ENCODE results near the gene DFFB. TPM values are rescaled to one million over a fixed set of nuclear protein-coding genes. Genes with fewer than 3 reads are reported as not detected.

Gene DFFB
- total and polyA plus RNA-seq, 2 of the 13 experiments (the other 11 are each of a cell fraction or from before 2014, with no cell fraction given): 4.6 to 9.3 TPM

GRCh38 chr1:3904006-3904842 is 46.9 kb downstream of the DFFB start:
- no peak for DNase-seq (ENCODE audit: low spot score)
- H4K20me1 ChIP-seq (ENCODE audit: insufficient read depth, low read length): no peaks in the 10 kb centered on the region
- no TSS peak for BruUV-seq (replicated peaks)
- H3K27me3 ChIP-seq (ENCODE audit: control insufficient read depth in 1 of 2, insufficient read depth in 2 of 2, low read length in 2 of 2): no peaks in the 10 kb centered on the region; a peak in 1 of 5 replicates
- H3K36me3 ChIP-seq (replicated peaks in 1 of 2; ENCODE audit: control insufficient read depth in 1 of 2, insufficient read depth in 2 of 2, low read length in 2 of 2): no peaks in the 10 kb centered on the region
- in situ Hi-C loops (cut with HindIII; ENCODE audit: extremely low pct_ligation_motif_present, low pct_unique_long_range_greater_than_20kb) (loop anchor here (25.0 kb wide), 1 partner anchor 158 kb away; no protein-coding TSS in a partner anchor), intact Hi-C loops (cut with micrococcal nuclease; ENCODE audit: unreplicated experiment) (loop anchor here (10.0 kb wide), 1 partner anchor 129 kb away; the partner anchor contains the start of gene SMIM1)
- H3K9ac ChIP-seq (ENCODE audit: insufficient read depth, low read depth, low read length): no peak overlapping the region
- no peak overlapping the region for H2AFZ ChIP-seq (ENCODE audit: low read length)
- ATAC-seq: no peak
- no peak overlapping the region for H3K4me2 ChIP-seq (ENCODE audit: low read depth, low read length)
- FAIRE-seq: no peak
- TF ChIP-seq POLR2AphosphoS5 (IDR thresholded peaks at IDR 0.05; ENCODE audit: low read depth, low read length) (no peak), CCAR2 (optimal IDR thresholded peaks at IDR 0.05; ENCODE audit: low read depth, low read length) (no peak), POGK (CRISPR knock-in tag; conservative IDR thresholded peaks at IDR 0.05) (no peak), MBNL3 (CRISPR knock-in tag; conservative IDR thresholded peaks at IDR 0.05) (no peak), HNF4G (IDR thresholded peaks at IDR 0.05; ENCODE audit: borderline replicate concordance, low read depth, low read length) (no peak), HNF4G (CRISPR knock-in tag; IDR thresholded peaks at IDR 0.05; ENCODE audit: borderline replicate concordance, low read depth) (no peak), FOXP1 (IDR thresholded peaks at IDR 0.05) (no peak), FOXP1 (CRISPR knock-in tag; IDR thresholded peaks at IDR 0.05) (no peak), KLF16 (CRISPR knock-in tag; IDR thresholded peaks at IDR 0.05) (no peak), HDAC1 (CRISPR knock-in tag; IDR thresholded peaks at IDR 0.05) (no peak), E2F5 (CRISPR knock-in tag; conservative IDR thresholded peaks at IDR 0.05) (no peak), ZBTB8A (CRISPR knock-in tag; IDR thresholded peaks at IDR 0.05; ENCODE audit: borderline replicate concordance, low read depth) (no peak), ZNF878 (CRISPR knock-in tag; IDR thresholded peaks at IDR 0.05) (no peak), HOXA7 (CRISPR knock-in tag; IDR thresholded peaks at IDR 0.05) (no peak), PRPF4 (IDR thresholded peaks at IDR 0.05; ENCODE audit: low read depth, low read length, poor library complexity, severe bottlenecking) (no peak), MLXIP (CRISPR knock-in tag; IDR thresholded peaks at IDR 0.05; ENCODE audit: borderline replicate concordance) (no peak)
- TF ChIP-seq, protein P1, sequence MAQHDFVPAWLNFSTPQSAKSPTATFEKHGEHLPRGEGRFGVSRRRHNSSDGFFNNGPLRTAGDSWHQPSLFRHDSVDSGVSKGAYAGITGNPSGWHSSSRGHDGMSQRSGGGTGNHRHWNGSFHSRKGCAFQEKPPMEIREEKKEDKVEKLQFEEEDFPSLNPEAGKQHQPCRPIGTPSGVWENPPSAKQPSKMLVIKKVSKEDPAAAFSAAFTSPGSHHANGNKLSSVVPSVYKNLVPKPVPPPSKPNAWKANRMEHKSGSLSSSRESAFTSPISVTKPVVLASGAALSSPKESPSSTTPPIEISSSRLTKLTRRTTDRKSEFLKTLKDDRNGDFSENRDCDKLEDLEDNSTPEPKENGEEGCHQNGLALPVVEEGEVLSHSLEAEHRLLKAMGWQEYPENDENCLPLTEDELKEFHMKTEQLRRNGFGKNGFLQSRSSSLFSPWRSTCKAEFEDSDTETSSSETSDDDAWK (CRISPR knock-in tag; IDR thresholded peaks at IDR 0.05): no peak
- H3K4me1 ChIP-seq (ENCODE audit: insufficient read depth, low read length): peaks cover 57% of the 10 kb centered on the region
- H3K4me3 ChIP-seq (replicated peaks in 1 of 3; ENCODE audit: insufficient read depth in 1 of 3, low read depth in 2 of 3, low read length in 3 of 3): no peak overlapping the region
- WGBS (ENCODE audit: low lambda C conversion rate): 91% methylated on average over 15 of the region's 24 CpGs
- CTCF ChIA-PET (ENCODE audit: low intra/inter-chr PET ratio, low total read pairs): no interaction called here
- H3K79me2 ChIP-seq (ENCODE audit: insufficient read depth, low read length): peaks cover 9% of the 10 kb centered on the region
- H3K27ac ChIP-seq (ENCODE audit: extremely low read length, insufficient read depth, low read length): no peak overlapping the region
- H3K9me3 ChIP-seq (ENCODE audit: low read length): no peaks in the 10 kb centered on the region
- POLR2A ChIA-PET: interaction anchor here (1.5 to 1.6 kb wide), 2 partner anchors 38 to 46 kb away, joined by 4 to 5 read pairs; partner anchors contain the start of gene DFFB

Measured in HepG2 (cell line).